Measurements from ENCODE around the gene DEFB108B.
"Not testable (repeated sequence)": the region's sequence is repeated elsewhere in the genome, so short reads cannot be mapped to it uniquely, and the experiment has no call there.

Gene DEFB108B

DNA sequence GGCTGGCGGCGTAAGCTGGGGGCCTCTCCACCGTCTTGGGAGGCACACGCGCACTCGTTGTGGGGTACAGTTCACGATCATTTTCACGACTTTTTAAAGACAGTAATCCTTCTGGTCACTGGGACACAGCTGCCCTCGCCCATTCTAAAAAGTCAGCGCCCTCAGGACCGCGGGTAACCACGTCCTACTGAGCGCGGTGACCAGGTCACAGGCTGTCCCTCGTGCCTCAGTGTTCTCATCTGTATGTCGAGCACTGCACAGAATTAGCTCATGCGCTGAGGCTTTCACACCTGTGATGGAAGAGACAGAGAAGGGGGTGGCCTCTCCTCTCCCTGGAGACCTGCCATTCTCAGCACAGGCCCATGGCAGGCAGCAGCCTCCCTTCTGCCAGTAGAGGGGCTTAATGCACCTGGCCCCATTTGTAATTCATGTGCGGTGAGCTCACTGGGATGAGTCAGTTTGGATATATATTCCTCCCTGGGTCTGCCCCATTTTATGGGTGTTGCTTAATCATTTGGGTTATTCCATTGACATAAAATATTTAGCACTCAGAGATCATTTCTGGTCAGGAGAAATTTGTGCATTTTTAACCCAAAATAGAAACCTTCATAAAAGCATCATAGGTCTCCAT, 45.1 kb upstream of the DEFB108B start:
- H3K79me1 ChIP-seq (replicated peaks; ENCODE audit: low read length, poor library complexity, severe bottlenecking); H3K36me3 ChIP-seq (ENCODE audit: control insufficient read depth in 1 of 2, insufficient read depth in 2 of 2, low read depth in 1 of 2, low read length in 2 of 2); H2AK5ac ChIP-seq (ENCODE audit: low read length, severe bottlenecking); H3K9me3 ChIP-seq (ENCODE audit: control insufficient read depth, low read length); H3K4me1 ChIP-seq (ENCODE audit: control insufficient read depth, insufficient read depth, low read depth, low read length); H4K8ac ChIP-seq (ENCODE audit: low read length); H3K27me3 ChIP-seq (ENCODE audit: control insufficient read depth in 1 of 2, insufficient read depth in 1 of 2, low read length in 2 of 2); H2BK5ac ChIP-seq (ENCODE audit: low read depth, low read length, poor library complexity, severe bottlenecking): not testable (repeated sequence)
- Histone ChIP-seq H3K4me3 (ENCODE audit: insufficient read depth in 1 of 2, low read depth in 1 of 2, low read length in 2 of 2) (peak overlapping the region; percentile 81 to 82), H3K18ac (ENCODE audit: low read depth in 1 of 2, low read length in 2 of 2) (peak overlapping the region; percentile 11 to 82), H3K27ac (ENCODE audit: low read length, poor library complexity, severe bottlenecking) (peak overlapping the region; percentile 89), H2BK12ac (ENCODE audit: low read length in 2 of 2) (peak overlapping the region in 1 of 2 experiments; percentile 39), H3K4me2 (ENCODE audit: low read length, poor library complexity, severe bottlenecking) (peak overlapping the region; percentile 90), H3K9ac (ENCODE audit: low read length) (peak overlapping the region; percentile 92), H3K14ac (ENCODE audit: low read length in 2 of 2) (peak overlapping the region in 1 of 2 experiments; percentile 48), H3K23ac (ENCODE audit: low read length in 2 of 2) (peak overlapping the region in 1 of 2 experiments; percentile 52), H3K4ac (ENCODE audit: low read depth in 1 of 2, low read length in 2 of 2) (peak overlapping the region in 1 of 2 experiments; percentile 58), H4K91ac (ENCODE audit: low read length) (peak overlapping the region; percentile 61), H2AFZ (ENCODE audit: low read depth, low read length) (peak overlapping the region; percentile 39), H2BK15ac (ENCODE audit: low read depth, poor library complexity, severe bottlenecking) (peak overlapping the region; percentile 2), H2BK120ac (ENCODE audit: low read depth, low read length) (peak overlapping the region; percentile 49)
- WGBS: 2% methylated on average over 18 of the region's 19 CpGs
- peak; percentile 66 for DNase-seq

- H3K4me3 ChIP-seq (ENCODE audit: insufficient read depth in 1 of 2, low read depth in 1 of 2, low read length in 2 of 2); H2AK5ac ChIP-seq (ENCODE audit: low read length, severe bottlenecking); H3K18ac ChIP-seq (ENCODE audit: low read depth in 1 of 2, low read length in 2 of 2); H3K36me3 ChIP-seq (ENCODE audit: control insufficient read depth in 1 of 2, insufficient read depth in 2 of 2, low read depth in 1 of 2, low read length in 2 of 2); H2BK12ac ChIP-seq (ENCODE audit: low read length in 2 of 2); H4K8ac ChIP-seq (ENCODE audit: low read length); H3K27ac ChIP-seq (ENCODE audit: low read length, poor library complexity, severe bottlenecking); H3K9me3 ChIP-seq (ENCODE audit: control insufficient read depth, low read length); H4K91ac ChIP-seq (ENCODE audit: low read length); H3K4me2 ChIP-seq (ENCODE audit: low read length, poor library complexity, severe bottlenecking); H3K27me3 ChIP-seq (ENCODE audit: control insufficient read depth in 1 of 2, insufficient read depth in 1 of 2, low read length in 2 of 2); H3K4ac ChIP-seq (ENCODE audit: low read depth in 1 of 2, low read length in 2 of 2); H2BK120ac ChIP-seq (ENCODE audit: low read depth, low read length); H3K79me1 ChIP-seq (replicated peaks; ENCODE audit: low read length, poor library complexity, severe bottlenecking); H2BK5ac ChIP-seq (ENCODE audit: low read depth, low read length, poor library complexity, severe bottlenecking); H3K14ac ChIP-seq (ENCODE audit: low read length in 2 of 2); H2AFZ ChIP-seq (ENCODE audit: low read depth, low read length); H3K9ac ChIP-seq (ENCODE audit: low read length); H3K23ac ChIP-seq (ENCODE audit: low read length in 2 of 2); H2BK15ac ChIP-seq (ENCODE audit: low read depth, poor library complexity, severe bottlenecking): not testable (repeated sequence)
- 87% methylated on average over 5 of the region's 8 CpGs for WGBS
- H3K4me1 ChIP-seq (ENCODE audit: control insufficient read depth, insufficient read depth, low read depth, low read length): peaks cover 15% of the 10 kb centered on the region
- peak; percentile 26 for DNase-seq
Observed at GRCh38 chr11:71789444-71790196, 43.4 kb upstream of the DEFB108B start.

- H2AFZ ChIP-seq (ENCODE audit: low read depth, low read length); H3K36me3 ChIP-seq (ENCODE audit: control insufficient read depth in 1 of 2, insufficient read depth in 2 of 2, low read depth in 1 of 2, low read length in 2 of 2); H2BK12ac ChIP-seq (ENCODE audit: low read length in 2 of 2); H2BK15ac ChIP-seq (ENCODE audit: low read depth, poor library complexity, severe bottlenecking); H4K8ac ChIP-seq (ENCODE audit: low read length); H2BK120ac ChIP-seq (ENCODE audit: low read depth, low read length); H3K4me2 ChIP-seq (ENCODE audit: low read length, poor library complexity, severe bottlenecking); H3K14ac ChIP-seq (ENCODE audit: low read length in 2 of 2); DNase-seq; H3K27me3 ChIP-seq (ENCODE audit: control insufficient read depth in 1 of 2, insufficient read depth in 1 of 2, low read length in 2 of 2); H2AK5ac ChIP-seq (ENCODE audit: low read length, severe bottlenecking); H3K79me1 ChIP-seq (replicated peaks; ENCODE audit: low read length, poor library complexity, severe bottlenecking); H3K4me3 ChIP-seq (ENCODE audit: insufficient read depth in 1 of 2, low read depth in 1 of 2, low read length in 2 of 2); H3K23ac ChIP-seq (ENCODE audit: low read length in 2 of 2); H2BK5ac ChIP-seq (ENCODE audit: low read depth, low read length, poor library complexity, severe bottlenecking); H3K9me3 ChIP-seq (ENCODE audit: control insufficient read depth, low read length); H3K27ac ChIP-seq (ENCODE audit: low read length, poor library complexity, severe bottlenecking); H4K91ac ChIP-seq (ENCODE audit: low read length); H3K9ac ChIP-seq (ENCODE audit: low read length); H3K18ac ChIP-seq (ENCODE audit: low read depth in 1 of 2, low read length in 2 of 2); H3K4ac ChIP-seq (ENCODE audit: low read depth in 1 of 2, low read length in 2 of 2): not testable (repeated sequence)
- peaks cover 17% of the 10 kb centered on the region for H3K4me1 ChIP-seq (ENCODE audit: control insufficient read depth, insufficient read depth, low read depth, low read length)
- WGBS: 74% methylated on average over 7 of the region's 7 CpGs
Observed at GRCh38 chr11:71791111-71791510, 41.9 kb upstream of the DEFB108B start.

DNA sequence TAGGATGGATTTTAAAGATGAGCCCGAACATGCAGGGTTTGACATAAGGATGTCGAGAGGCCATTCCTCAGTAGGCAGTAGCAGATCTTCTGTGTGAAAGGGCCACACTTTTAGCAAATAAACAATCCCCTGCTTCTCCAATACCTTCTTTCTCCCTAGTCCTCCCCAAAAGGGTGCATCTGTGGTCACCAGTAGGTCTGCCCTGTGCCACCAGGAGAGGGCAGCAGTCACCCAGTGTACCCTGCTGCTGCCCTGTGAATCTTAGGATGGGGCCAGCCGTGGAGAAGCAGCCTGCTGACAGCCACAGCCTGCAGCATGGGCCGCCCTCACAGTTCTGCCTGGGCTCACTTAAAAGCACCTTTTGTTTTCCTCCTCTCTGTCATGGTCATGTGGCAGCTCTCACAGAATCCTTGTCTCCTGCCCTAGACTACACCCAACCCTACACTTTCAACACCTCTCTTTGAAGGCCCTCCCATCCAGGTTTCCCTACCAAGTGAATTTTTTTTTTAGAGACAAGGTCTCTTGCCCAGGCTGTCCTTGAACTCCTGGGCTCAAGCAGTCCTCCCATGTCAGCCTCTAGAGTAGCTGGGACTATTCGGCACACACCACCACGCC, 40.3 kb upstream of the DEFB108B start:
- peak; percentile 38 for DNase-seq
- not testable (repeated sequence) for H3K27ac ChIP-seq (ENCODE audit: low read length, poor library complexity, severe bottlenecking); H3K9me3 ChIP-seq (ENCODE audit: control insufficient read depth, low read length); H3K4me2 ChIP-seq (ENCODE audit: low read length, poor library complexity, severe bottlenecking); H2BK12ac ChIP-seq (ENCODE audit: low read length in 2 of 2); H3K4ac ChIP-seq (ENCODE audit: low read depth in 1 of 2, low read length in 2 of 2); H3K18ac ChIP-seq (ENCODE audit: low read depth in 1 of 2, low read length in 2 of 2); H4K91ac ChIP-seq (ENCODE audit: low read length); H3K4me3 ChIP-seq (ENCODE audit: insufficient read depth in 1 of 2, low read depth in 1 of 2, low read length in 2 of 2); H2BK15ac ChIP-seq (ENCODE audit: low read depth, poor library complexity, severe bottlenecking); H2BK120ac ChIP-seq (ENCODE audit: low read depth, low read length); H2AFZ ChIP-seq (ENCODE audit: low read depth, low read length); H3K27me3 ChIP-seq (ENCODE audit: control insufficient read depth in 1 of 2, insufficient read depth in 1 of 2, low read length in 2 of 2); H2BK5ac ChIP-seq (ENCODE audit: low read depth, low read length, poor library complexity, severe bottlenecking); H3K9ac ChIP-seq (ENCODE audit: low read length); H3K23ac ChIP-seq (ENCODE audit: low read length in 2 of 2); H3K14ac ChIP-seq (ENCODE audit: low read length in 2 of 2); H3K36me3 ChIP-seq (ENCODE audit: control insufficient read depth in 1 of 2, insufficient read depth in 2 of 2, low read depth in 1 of 2, low read length in 2 of 2); H3K79me1 ChIP-seq (replicated peaks; ENCODE audit: low read length, poor library complexity, severe bottlenecking); H4K8ac ChIP-seq (ENCODE audit: low read length); H2AK5ac ChIP-seq (ENCODE audit: low read length, severe bottlenecking)
- 74% methylated on average over 5 of the region's 6 CpGs for WGBS
- H3K4me1 ChIP-seq (ENCODE audit: control insufficient read depth, insufficient read depth, low read depth, low read length): peaks cover 17% of the 10 kb centered on the region
